Measurements from ENCODE around the gene PI3.

Gene PI3

GRCh38 chr20:45183084-45183483, 8.4 kb downstream of the PI3 start:
- no peak for DNase-seq

DNA sequence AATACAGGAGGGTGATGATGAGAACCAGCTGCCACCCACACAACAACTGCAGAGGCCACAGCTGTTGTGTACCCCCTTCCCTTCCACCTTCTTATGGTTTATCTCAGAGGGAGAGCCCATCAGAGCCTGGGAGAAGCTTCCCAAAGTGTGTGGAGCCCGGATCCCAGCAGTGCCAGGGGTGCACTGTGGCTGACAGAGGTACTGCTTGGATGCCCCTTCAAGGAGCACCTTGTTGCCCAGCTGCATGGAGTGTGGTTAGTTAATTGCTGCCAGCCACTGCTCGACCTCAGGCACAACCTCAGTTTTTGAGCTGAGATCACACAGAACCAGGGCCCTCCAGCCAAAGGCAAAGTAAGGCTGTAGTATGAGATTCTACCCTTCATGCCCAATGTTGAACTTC, 13.0 kb downstream of the PI3 start:
- DNase-seq = no peak

- no peak for DNase-seq
These were observed 14.4 kb downstream of the PI3 start for GRCh38 chr20:45189067-45189609.

- no peak for DNase-seq
These were observed 15.2 kb downstream of the PI3 start for GRCh38 chr20:45189861-45190260.

- no peak for DNase-seq
These were observed 17.2 kb downstream of the PI3 start for GRCh38 chr20:45191926-45192325.

- no peak for DNase-seq
These were observed 18.6 kb downstream of the PI3 start for GRCh38 chr20:45193331-45193730.

GRCh38 chr20:45206725-45207124, 32.0 kb downstream of the PI3 start, which contains the start of gene SEMG1:
SEMG1 (plus strand) TSS chr20:45207033; CDS start chr20:45207054, 21 bp downstream.
- no peak for DNase-seq

GRCh38 chr20:45209924-45210323, 35.2 kb downstream of the PI3 start:
- no peak for DNase-seq

GRCh38 chr20:45211569-45212474, 37.1 kb downstream of the PI3 start:
- DNase-seq = no peak

DNA sequence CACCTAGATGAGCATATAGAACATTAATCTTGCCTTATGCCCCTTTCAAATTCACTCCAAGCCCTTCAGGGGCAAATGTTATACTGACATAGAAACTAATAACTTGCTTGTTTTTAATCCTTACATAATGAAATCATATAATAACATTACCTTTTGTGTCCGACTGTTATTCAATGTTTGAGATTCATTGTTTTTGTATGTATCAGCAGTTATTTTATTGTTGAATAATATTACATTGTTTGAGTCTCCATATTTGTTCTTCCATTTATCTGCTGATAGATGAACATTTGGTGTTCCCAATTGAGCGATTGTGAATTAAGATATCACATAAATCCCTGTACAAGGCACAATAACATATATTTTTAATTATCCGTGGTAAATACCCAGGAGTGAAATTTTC, 38.1 kb downstream of the PI3 start:
- DNase-seq = no peak

DNA sequence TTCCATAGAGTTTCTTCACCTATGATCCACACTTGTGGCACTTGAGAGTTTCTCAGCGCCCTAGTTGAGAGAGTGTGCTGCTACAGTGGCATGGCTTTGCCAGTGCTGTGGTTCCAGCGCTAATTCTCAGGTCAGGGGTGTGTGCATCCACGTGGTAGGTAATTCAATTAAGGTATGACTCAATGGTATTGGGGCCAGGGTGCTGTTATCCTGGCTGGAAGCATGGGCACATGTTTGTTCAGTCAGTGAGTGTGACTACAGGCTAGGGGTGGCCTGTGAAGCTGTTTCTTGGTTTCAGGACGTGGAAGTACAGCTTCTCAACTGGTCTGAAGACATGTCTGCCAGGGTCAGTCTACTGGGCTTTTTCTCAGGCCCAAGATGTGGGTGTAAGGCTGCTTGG, 43.4 kb downstream of the PI3 start:
- DNase-seq = no peak

DNA sequence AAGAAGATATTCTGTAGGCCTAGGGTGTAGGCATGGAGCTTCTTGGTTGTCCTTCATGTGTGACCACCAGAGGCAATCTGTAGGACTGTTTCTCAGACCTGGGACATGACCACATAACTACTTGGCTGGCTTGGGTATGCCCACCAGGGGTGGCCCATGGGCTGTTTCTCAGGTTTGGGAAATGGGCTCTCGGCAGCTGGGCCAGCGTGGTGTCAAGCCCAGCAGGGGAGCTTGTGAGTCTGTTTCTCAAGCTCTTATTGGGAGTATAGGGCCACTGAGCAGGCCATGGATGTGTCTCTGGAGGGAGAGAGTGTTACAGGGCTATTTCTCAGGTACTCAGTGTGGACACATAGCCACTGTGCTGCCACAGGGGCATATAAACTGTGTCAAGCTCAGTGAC, 43.9 kb downstream of the PI3 start:
- DNase-seq = no peak

- DNase-seq = no peak
These were observed 46.4 kb downstream of the PI3 start, which contains the start of gene SEMG2 for GRCh38 chr20:45221076-45221475. SEMG2 (plus strand) TSS chr20:45221373; CDS start chr20:45221390, 17 bp downstream.

GRCh38 chr20:45223136-45223535, 48.4 kb downstream of the PI3 start:
- no peak for DNase-seq

Data from nucleus accumbens (tissue), 56 donors.